Measurements from ENCODE around the gene ZNF343. TPM values are rescaled to one million over a fixed set of nuclear protein-coding genes. Genes with fewer than 3 reads are reported as not detected.

ZNF343 gene
- total RNA-seq (ENCODE audit: unreplicated experiment), result 13.0 TPM
- long read RNA-seq, partial matches to known transcripts, result 0 of 5 reads
- long read RNA-seq, other reads (novel, unspliced or antisense), result 1 of 5 reads

DNA sequence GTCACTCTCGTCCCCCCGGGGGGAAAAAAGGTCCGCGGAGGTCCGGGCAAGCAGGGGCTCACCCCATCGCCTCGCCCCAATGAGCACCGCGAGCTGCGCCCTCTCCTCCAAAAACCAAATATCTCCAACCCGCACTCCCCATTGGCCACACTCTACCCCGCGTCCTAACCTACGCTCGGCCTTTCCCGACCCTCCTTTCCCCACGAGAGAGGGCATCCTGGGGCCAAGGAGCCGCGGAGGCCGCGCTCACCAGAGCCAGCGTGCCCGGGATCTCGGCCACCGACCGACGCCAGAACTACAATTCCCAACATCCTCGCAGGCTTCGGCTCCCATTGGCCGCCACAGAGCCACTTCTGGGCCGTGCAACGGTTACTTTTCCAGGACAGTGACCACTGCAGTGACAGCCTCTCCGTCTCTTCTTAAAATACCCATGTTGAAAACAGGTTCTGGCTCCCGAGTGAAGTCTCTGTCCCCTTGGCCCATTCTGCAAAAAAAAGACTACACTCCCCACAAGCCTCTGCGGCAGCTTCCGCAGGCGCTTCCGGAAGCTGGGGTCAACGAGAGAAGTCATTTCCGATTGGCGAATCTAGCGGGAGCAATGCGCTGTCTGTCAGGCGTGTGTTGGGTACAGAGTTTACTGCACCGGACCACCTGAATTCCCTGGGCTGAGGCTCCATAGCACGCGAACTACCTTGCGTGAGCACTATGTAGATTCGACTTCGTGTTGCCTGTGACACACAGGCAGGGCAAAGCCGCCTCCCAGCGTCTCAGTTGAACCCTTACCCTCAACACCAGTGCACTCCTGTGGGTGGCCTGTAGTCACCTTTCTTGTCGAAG lies at the start of gene ZNF343:
TSS of gene ZNF343 (minus strand) at position 285 of the 837 bp plus-strand sequence. CDS start 15,020 bp downstream, outside the sequence.
- Mint-ChIP-seq H3K4me1 (ENCODE audit: unreplicated experiment) (peaks cover 18% of the 10 kb centered on the region), H3K36me3 (ENCODE audit: low read depth, unreplicated experiment) (no peaks in the 10 kb centered on the region), H3K27ac (ENCODE audit: unreplicated experiment) (peak within 1 kb of the TSS; percentile 94), H3K9me3 (ENCODE audit: unreplicated experiment) (no peaks in the 10 kb centered on the region), H3K4me3 (ENCODE audit: unreplicated experiment) (peak within 1 kb of the TSS; percentile 98), H3K27me3 (ENCODE audit: unreplicated experiment) (peaks cover 2% of the 10 kb centered on the region)
- TF ChIP-seq, protein P1, sequence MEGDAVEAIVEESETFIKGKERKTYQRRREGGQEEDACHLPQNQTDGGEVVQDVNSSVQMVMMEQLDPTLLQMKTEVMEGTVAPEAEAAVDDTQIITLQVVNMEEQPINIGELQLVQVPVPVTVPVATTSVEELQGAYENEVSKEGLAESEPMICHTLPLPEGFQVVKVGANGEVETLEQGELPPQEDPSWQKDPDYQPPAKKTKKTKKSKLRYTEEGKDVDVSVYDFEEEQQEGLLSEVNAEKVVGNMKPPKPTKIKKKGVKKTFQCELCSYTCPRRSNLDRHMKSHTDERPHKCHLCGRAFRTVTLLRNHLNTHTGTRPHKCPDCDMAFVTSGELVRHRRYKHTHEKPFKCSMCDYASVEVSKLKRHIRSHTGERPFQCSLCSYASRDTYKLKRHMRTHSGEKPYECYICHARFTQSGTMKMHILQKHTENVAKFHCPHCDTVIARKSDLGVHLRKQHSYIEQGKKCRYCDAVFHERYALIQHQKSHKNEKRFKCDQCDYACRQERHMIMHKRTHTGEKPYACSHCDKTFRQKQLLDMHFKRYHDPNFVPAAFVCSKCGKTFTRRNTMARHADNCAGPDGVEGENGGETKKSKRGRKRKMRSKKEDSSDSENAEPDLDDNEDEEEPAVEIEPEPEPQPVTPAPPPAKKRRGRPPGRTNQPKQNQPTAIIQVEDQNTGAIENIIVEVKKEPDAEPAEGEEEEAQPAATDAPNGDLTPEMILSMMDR (IDR thresholded peaks at IDR 0.05; ENCODE audit: unreplicated experiment), result no peak
- DNase-seq (ENCODE audit: low spot score), result peak; percentile 72

DNA sequence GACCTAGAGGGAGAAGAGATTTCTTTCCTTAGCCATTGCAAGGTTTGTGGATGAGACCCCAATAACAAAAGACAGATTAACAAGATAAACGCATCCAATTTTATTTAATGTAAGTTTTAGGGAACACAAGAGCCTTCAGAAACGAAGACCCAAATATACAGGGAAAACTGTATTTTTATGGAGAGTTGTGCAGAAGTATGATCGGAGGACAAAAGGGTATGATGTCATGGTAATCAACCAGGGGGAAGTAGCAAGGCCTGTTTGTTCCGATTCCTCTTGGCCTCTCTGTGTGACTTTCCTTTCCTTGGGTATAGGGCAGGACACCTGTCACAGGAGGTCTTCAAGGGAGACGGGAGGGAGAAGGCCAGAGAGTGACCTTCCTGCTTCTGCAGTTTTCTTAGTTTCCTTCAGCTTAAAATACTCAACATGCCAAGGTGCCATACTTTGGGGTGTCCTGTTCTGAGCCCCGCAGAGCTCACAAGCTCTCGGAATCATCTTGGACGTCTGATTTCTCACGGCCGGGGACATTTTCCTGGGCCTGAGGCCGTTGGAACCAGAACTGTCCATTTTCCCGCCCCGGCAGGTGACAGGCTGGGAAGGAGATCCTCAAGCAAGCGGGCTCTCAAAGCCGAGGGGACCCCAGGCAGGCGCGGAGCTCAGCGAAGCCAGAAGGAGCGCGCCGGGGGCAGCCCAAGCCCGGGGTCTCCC lies 49.3 kb upstream of the ZNF343 start:
- TF ChIP-seq, protein P1 (IDR thresholded peaks at IDR 0.05; ENCODE audit: unreplicated experiment), result no peak
- no peaks in the 10 kb centered on the region for H3K9me3 Mint-ChIP-seq (ENCODE audit: unreplicated experiment)
- no peak overlapping the region for H3K4me3 Mint-ChIP-seq (ENCODE audit: unreplicated experiment)
- no peak for DNase-seq (ENCODE audit: low spot score)
- H3K27me3 Mint-ChIP-seq (ENCODE audit: unreplicated experiment), result peaks cover 4% of the 10 kb centered on the region
- H3K36me3 Mint-ChIP-seq (ENCODE audit: low read depth, unreplicated experiment), result no peaks in the 10 kb centered on the region
- H3K4me1 Mint-ChIP-seq (ENCODE audit: unreplicated experiment), result peaks cover 4% of the 10 kb centered on the region
- H3K27ac Mint-ChIP-seq (ENCODE audit: unreplicated experiment), result no peak overlapping the region

- TF ChIP-seq, protein P1 (IDR thresholded peaks at IDR 0.05; ENCODE audit: unreplicated experiment), result no peak
- DNase-seq (ENCODE audit: low spot score), result no peak
- no peaks in the 10 kb centered on the region for H3K4me1 Mint-ChIP-seq (ENCODE audit: unreplicated experiment)
- no peak overlapping the region for H3K4me3 Mint-ChIP-seq (ENCODE audit: unreplicated experiment)
- peaks cover 4% of the 10 kb centered on the region for H3K27me3 Mint-ChIP-seq (ENCODE audit: unreplicated experiment)
- no peak overlapping the region for H3K27ac Mint-ChIP-seq (ENCODE audit: unreplicated experiment)
- no peaks in the 10 kb centered on the region for H3K9me3 Mint-ChIP-seq (ENCODE audit: unreplicated experiment)
- no peaks in the 10 kb centered on the region for H3K36me3 Mint-ChIP-seq (ENCODE audit: low read depth, unreplicated experiment)
Measured at GRCh38 chr20:2545594-2545993, 36.9 kb upstream of the ZNF343 start.

GRCh38 chr20:2544211-2544610 lies 35.5 kb upstream of the ZNF343 start:
- TF ChIP-seq, protein P1 (IDR thresholded peaks at IDR 0.05; ENCODE audit: unreplicated experiment), result no peak
- Mint-ChIP-seq H3K36me3 (ENCODE audit: low read depth, unreplicated experiment) (no peaks in the 10 kb centered on the region), H3K27ac (ENCODE audit: unreplicated experiment) (no peak overlapping the region), H3K4me3 (ENCODE audit: unreplicated experiment) (no peak overlapping the region), H3K4me1 (ENCODE audit: unreplicated experiment) (no peaks in the 10 kb centered on the region), H3K9me3 (ENCODE audit: unreplicated experiment) (no peaks in the 10 kb centered on the region), H3K27me3 (ENCODE audit: unreplicated experiment) (peaks cover 2% of the 10 kb centered on the region)
- DNase-seq (ENCODE audit: low spot score), result no peak

Data from endothelial cell (in vitro differentiated cells).